Endothelial cell of hepatic sinusoid (primary cell): Measurements from ENCODE around the gene AP1G1.
"Not testable (repeated sequence)": the region's sequence is repeated elsewhere in the genome, so short reads cannot be mapped to it uniquely, and the experiment has no call there.

Experiments
- in situ Hi-C: cut with HindIII; loops from 2 replicates; pipeline ENCODE4 v1.10.0; 2017; ENCODE audit warnings: low sequenced_read_pairs

Gene AP1G1

DNA sequence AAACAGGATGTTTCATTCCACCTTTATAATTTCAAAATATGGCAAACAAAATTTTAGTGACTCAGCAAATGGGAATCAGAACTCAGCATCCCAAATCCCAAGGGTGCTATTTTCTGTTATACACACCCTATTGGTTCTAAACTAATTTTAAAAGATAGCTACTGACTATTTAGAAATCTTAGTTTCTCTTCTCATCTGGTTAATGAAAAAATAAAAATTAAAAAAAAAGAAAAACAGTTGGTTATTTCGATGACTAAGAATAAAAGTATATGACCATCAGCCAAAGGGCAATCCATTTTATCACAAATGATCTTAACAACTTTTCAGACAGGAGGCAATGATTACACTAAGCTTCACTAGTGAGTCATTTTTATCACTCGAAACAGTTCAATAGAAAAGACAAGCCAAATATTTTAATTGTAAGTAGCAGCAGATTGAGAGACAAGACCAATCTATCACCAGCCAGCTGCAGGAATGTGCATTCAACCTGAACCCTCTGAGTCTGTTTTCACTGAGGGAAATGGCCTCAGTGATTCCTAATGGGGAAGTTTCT lies 99.3 kb downstream of the AP1G1 start:
- in situ Hi-C loops = no loop called here

GRCh38 chr16:71708696-71709095 lies 99.9 kb downstream of the AP1G1 start:
- in situ Hi-C loops = no loop called here

DNA sequence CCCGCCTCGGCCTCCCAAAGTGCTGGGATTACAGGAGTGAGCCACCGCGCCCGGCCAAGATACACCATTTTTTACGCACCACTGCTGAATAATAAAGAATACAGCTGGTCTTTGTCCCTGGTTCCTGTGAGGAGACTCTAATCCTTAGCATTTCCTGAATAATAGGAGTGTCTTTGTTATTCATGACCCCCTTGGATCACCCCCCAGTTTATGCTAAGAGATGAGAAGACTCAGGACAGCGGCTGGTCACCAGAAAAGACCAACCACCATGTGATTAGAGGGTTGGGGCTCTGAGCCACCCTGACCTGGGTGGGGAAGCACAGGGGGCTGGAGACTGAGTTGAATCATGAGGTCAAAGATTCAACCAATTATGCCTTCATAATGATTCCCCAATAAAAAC lies 101.4 kb downstream of the AP1G1 start:
- in situ Hi-C loops = no loop called here

DNA sequence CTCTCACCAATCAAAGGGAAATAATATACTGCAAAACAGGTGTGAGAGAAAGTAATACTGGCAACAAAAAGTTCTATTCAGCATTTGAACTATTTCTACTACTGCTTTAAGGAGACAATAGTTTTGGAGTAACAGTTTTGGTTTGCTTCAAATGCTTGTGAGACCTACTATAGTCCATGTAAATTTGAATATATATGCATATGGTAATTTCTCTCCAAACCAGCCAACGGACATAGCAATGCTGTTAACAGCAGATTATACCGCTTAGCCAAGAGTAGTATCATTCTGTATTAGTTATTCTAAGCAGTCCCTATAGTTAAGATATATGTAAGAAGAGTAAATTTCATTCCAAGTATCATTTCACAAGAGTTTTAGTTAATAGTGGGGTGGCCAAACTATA lies 102.6 kb downstream of the AP1G1 start:
- in situ Hi-C loops = no loop called here

DNA sequence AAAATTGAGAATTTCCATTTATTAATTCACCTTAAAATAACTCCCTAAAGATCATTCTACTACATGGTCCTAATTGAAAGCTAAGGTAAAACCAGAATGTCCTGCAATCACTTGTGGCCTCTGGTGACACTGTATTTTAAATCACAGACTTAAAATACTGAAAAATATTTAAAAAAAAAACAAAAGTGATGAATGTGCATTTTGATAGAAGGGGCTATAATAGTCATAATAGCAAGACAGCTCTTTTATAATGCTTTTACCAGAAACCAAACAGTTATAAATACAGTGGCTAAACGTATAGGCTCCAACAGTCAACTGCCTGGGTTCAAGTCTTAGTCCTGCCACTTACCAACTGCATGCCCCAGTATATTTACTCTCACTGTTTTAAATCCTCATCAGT lies 105.3 kb downstream of the AP1G1 start:
- in situ Hi-C loops = no loop called here

DNA sequence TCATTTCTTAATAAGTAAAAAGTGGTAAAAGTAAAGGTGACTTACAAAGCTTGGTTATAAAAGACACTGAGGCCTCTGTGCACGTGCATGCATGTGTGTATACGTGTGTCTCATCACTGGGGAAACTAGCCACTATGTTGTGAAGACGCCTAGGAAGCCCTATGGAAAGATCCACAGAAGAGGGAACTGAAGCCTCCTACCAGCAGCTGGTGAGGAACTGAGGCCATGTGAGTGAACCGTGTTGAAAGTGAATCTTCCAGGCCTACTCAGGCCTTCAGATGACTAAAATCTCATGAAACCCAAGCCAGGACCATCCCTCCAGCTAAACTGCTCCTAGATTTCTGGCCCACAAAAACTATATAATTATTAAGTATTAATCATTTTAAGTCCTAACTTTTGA lies 107.8 kb downstream of the AP1G1 start:
- in situ Hi-C loops = no loop called here

- in situ Hi-C loops = no loop called here
Observed at GRCh38 chr16:71698491-71698890, 110.1 kb downstream of the AP1G1 start.

- in situ Hi-C loops = no loop called here
Observed at GRCh38 chr16:71693164-71693563, 115.5 kb downstream of the AP1G1 start.

DNA sequence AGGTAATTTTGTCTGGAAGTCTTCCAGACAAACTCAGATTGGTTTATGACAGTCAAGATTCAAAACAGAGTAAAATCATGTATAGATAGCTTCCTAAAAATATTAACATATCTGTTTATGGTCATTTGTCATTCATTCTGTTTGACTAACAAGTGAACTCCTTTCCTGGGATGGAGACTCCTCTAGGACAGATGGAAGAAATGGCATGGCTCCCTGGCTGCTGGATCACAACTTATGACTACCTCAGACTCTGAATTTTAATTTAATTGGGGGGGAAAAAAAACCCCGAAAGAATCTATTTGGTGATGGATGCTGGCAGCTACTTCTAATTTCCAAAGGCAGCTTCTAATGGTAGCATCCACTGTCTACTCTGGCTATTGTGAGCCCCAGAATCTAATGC lies 118.7 kb downstream of the AP1G1 start:
- in situ Hi-C loops = no loop called here

DNA sequence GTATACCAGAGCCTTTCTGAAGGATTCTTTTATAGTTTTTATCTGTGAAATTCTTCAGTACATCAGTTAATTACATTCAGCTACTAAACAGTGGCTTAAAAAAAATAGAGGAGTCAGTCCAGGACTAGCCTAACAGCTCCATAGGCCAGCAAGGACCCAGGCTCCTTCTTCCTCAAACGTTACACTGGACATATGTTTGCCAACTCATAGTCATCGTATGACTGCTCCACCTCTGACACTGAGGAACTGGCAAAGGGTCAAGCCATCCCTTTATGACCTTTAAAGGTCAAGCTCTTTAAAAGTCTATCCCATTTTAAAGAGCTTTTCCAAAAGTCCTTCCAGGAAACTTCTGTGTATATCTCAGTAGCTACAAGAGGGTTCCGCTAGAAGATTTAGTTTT lies 120.8 kb downstream of the AP1G1 start:
- in situ Hi-C loops = no loop called here

DNA sequence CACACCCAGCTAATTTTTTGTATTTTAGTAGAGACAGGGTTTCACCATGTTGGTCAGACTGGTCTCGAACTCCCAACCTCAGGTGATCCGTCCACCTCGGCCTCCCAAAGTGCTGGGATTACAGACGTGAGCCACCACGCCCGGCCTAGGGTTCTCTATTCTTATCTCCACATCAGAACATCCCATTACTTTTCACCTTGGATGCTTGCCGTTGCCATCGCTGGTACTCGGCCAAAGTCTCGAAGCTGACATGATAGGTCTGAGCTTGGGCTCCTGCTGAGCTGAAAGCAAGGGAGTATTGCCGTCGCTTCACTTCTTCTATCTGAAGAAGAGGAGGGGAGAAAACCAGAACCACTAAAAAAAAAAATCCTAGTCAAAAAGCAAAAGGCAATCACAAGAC lies 124.4 kb downstream of the AP1G1 start:
- in situ Hi-C loops = not testable (repeated sequence)

- in situ Hi-C loops = no loop called here
Observed at GRCh38 chr16:71681360-71681759, 127.3 kb downstream of the AP1G1 start.
